ENCODE data around the gene EPHA7.

Gene EPHA7

GRCh38 chr6:93392797-93393196, 26.6 kb downstream of the EPHA7 start:
- DNase-seq: no peak

DNA sequence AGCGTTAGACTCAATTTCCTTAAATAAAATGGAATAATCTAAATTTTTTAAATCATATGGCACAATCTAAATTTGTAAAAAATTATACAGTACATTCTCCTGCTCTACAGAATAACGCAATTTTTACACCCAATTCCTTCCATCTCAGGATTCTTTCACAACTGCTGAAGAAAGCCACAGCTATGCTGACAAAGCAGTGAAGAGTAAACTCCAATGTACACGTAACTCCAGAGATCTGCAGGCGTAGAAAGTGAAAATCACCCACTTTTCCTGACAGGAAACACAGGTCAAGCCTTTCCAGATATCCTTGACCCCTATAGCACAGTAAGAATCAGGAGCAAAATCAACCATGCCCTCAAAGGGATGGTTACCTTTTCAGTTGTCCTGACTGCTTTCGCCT, 27.4 kb downstream of the EPHA7 start:
- DNase-seq: no peak

- no peak for DNase-seq
Measured at GRCh38 chr6:93389192-93389591, 30.2 kb downstream of the EPHA7 start.

DNA sequence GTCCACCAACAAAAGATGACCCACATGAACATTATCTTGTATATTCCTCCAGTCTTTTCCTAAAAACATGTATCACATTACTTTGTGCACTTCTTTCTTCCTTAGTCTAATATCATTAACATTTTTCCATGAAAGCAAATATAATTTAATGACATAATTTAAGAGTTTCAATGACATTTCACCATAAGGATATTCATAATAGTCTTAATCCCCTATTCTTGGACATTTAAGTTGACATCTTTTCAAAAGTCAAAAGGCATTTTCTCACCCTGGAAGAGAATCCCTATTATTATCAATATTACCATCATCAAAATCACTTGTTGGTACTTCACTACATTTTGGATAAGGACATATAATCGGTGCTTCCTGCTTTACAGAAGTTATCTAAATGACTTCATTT, 31.3 kb downstream of the EPHA7 start:
- DNase-seq: no peak

GRCh38 chr6:93376026-93376540, 43.3 kb downstream of the EPHA7 start:
- no peak for DNase-seq

DNA sequence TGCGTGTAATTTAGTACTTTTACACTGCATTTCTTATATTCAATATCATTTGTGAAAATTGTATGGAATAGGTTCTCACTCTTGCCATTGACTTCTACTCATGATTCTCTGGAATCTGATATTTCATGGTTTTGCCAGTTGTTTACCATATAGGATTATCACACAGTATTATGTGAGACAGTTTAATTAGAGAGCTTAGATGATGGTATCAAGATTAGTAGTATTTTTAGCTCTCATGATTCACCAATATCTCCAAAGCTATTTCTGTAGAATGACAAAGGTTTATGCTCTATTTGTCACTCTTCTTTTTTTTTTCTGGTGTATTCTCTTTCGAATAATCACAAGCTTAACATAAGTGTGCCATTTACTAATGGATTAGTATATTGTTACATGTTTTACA, 45.9 kb downstream of the EPHA7 start:
- DNase-seq: no peak

GRCh38 chr6:93371756-93372155, 47.6 kb downstream of the EPHA7 start:
- DNase-seq: no peak

GRCh38 chr6:93369586-93370134, 49.7 kb downstream of the EPHA7 start:
- DNase-seq: no peak

GRCh38 chr6:93366506-93366905, 52.9 kb downstream of the EPHA7 start:
- DNase-seq: no peak

GRCh38 chr6:93365445-93365844, 53.9 kb downstream of the EPHA7 start:
- no peak for DNase-seq

DNA sequence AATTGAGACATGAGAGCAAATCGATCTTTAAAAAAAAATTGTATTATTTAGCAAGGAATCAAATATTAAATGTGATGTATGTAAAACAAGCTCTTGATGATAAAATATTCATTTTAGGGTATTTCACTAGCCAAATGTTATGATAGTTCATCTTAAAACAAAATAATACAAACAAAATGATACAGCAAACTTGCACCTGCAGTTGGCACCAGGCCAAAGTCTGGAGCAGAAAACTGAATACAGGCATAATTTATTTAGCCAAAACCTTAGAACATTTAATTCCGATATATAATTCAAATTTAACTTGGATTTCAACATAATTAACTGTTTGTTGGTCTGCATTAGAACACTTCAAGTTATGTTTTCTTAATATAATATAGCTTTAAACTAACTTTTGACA, 60.9 kb downstream of the EPHA7 start:
- peak; percentile 4 for DNase-seq

DNA sequence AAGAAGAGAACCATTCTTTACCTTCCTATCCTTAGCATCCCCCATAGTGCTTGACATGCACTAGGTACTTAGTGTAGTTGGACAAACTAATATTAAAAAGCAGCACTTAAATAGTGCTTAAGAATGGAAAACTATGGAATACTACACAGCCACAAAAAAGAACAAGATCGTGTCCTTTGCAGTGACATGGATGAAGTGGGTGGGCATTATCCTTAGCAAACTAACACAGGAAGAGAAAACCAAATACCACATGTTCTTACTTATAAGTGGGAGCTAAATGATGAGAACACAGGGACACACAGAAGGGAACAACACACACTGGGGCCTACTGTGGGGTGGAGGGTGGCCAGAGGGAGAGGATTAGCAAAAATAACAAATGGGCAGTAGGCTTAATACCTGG, 66.8 kb downstream of the EPHA7 start:
- DNase-seq: no peak

GRCh38 chr6:93351222-93351621, 68.1 kb downstream of the EPHA7 start:
- no peak for DNase-seq

- no peak for DNase-seq
Measured at GRCh38 chr6:93350774-93351173, 68.6 kb downstream of the EPHA7 start.

DNA sequence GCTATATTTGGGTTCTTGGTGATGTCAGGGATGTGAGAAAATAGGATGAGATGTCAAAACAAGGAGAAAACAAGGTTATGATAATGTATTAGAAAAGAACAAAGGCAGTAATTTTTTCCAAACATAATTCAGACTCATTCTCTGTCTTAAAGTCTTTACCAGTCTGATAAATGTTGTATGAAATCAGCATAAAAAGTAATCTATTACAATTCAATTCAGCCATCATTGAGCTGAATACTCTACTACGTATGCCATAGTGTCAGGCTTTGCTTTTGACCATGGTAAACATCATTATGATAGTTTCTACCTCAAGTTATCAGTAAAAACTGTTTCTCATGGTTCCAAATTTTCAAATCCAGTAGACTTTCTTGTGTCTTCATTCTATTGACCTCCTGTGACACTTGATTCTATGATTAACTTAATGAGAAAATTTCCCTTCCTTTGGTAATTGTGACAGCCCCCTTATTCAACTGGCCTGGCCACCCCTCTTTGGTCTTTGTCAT, 75.0 kb downstream of the EPHA7 start:
- DNase-seq: no peak

DNA sequence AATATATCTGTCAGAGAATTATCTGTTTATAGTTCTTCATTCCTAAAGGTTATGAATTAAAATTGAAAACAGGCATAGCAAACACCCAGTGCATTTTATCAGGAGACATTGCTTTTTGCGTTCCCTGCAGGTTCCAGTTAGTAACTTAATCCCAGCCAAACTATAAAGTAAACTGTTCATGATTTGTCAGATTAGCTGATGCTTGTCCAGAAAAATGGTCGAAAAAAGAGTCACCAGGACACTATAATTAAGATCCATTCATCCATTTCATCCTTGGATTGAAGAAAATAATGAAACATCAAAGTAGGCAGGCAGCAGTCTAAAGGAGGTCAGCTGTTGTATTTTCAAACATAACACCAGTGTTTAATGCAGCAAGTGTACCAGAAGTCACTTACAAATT, 75.9 kb downstream of the EPHA7 start:
- DNase-seq: no peak

DNA sequence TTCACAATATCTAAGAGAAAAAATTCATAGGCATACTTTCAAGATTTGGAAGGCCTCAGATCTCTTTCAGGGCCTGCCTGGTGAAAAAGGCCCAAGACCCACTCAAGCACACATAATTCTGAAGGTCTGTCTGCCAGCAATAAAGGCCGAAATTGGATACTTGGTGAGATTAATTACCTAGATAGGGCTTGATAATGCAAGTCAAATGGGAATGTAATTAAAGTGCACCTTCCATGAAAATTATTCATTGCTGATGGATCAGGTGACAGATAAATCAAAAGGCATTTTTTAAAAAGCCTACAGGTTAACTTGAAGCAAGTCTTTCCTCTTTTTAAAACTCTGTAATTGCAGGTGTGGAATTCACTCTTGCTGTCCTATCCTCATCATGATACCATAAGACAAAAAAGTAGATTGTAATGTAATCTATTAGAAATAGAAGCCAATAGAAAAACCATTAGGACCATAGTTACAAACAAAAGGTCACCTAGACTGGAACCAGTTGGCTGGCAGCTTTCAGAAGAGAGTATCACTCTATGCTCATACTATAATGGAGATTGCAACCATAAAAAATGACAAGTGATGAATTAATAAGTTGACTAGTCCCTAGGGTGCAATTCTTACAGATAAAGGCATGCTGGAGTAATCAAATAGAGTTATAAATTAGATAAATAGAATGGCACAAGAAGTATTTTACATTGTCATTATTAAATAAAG, 77.3 kb downstream of the EPHA7 start:
- no peak for DNase-seq

DNA sequence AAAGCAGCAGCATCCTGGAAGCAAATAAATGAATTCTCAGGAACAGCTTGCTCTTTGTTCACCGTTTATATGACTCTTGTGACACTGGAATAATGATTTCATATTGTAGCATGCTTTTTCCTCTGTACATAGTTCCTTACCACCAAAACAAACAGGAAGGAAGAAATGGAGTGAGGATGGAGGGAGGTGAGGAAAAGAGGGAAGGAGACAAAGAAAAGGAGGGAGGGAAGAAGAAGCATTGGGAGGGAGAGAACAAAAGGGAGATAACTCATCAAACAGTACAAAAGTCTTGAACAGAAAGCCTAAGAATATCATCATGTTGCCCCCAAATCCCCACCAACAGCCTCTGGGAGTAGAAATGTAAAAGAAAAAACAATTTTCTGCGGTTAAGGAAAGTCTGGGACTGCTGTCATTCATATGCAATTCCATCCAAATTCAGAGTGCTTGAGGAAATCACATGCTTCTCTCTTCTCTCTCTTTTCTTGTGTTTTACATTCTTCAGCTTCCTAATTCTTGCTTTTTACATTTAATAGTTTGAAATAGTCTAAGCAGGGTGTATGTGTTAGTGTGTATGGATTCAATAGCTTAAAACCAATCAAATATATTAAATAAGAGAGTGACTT, 81.5 kb downstream of the EPHA7 start:
- no peak for DNase-seq

GRCh38 chr6:93337014-93337413, 82.3 kb downstream of the EPHA7 start:
- DNase-seq: no peak

- DNase-seq: no peak
Measured at GRCh38 chr6:93329301-93330000, 89.9 kb downstream of the EPHA7 start.

DNA sequence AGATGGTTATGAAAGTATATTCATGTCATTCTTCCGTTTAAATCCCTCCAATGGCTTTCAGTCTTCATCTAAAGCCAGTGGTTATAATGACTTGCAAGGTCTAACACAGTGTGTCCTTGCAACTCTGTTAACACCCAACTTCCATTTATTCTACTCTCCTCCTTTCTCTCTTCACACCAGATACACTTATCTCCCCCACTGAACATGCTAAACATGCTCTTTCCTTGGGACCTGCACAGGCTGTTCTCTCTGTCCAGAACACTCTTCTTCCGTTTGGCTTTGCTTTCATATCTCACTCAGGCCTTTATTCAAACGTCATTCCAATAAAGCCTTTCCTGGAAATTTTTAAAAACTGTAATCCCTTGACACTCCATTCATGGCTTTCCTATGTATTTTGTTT, 91.5 kb downstream of the EPHA7 start:
- DNase-seq: no peak

DNA sequence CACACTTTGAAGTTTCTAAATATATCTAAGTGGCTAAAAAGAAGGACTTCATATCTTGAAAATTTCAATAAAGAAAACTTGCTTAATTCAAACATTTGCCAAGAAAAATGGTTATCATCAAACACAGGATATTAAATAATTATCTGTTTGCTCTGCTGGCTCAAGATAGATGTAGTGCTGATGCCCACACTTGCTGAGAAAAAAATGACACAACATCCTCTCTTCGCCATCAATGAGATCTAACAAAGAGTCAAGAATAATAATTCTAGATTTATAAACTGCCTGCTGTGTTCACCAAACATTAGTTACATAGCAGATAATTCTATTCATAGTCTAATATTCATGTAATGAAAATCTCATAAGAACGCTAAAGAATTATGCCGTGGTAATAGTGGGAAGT, 93.6 kb downstream of the EPHA7 start:
- no peak for DNase-seq

GRCh38 chr6:93323630-93324029, 95.7 kb downstream of the EPHA7 start:
- no peak for DNase-seq

GRCh38 chr6:93322651-93323050, 96.7 kb downstream of the EPHA7 start:
- no peak for DNase-seq

Data from RPMI8226 (cell line).